K562 (cell line): ENCODE measurements around the gene SPEM3. TPM values are rescaled to one million over a fixed set of nuclear protein-coding genes. Genes with fewer than 3 reads are reported as not detected.

Source experiments
- CREB1 ChIP-seq, 2 experiments: sonication (generic) in 1 of 2; formaldehyde crosslinking in 1 of 2; IDR thresholded peaks; 2 replicates each; pipeline versions ENCODE4 v1.6.1 to v1.8.0; 2012 to 2022; ENCODE audit warnings: inconsistent platforms in 1 of 2, mild to moderate bottlenecking in 1 of 2, missing genetic modification reagents in 1 of 2, moderate library complexity in 1 of 2
- CREM ChIP-seq: IDR thresholded peaks from 2 replicates; pipeline ENCODE4 v1.6.1; 2014; ENCODE audit warnings: antibody characterized with exemption, low read depth
- EWSR1 ChIP-seq: fragments of 450-650 bp; IDR thresholded peaks from 2 replicates; pipeline ENCODE4 v1.6.1; 2018; ENCODE audit warnings: borderline replicate concordance, mild to moderate bottlenecking, low read depth, moderate library complexity; ENCODE audit not compliant: partially characterized antibody
- HMGN3 ChIP-seq: IDR thresholded peaks from 2 replicates; pipeline ENCODE4 v1.6.1; 2011; ENCODE audit warnings: borderline replicate concordance, low read depth, mild to moderate bottlenecking, mixed read lengths, low read length; ENCODE audit not compliant: insufficient read length; ENCODE audit errors: extremely low read depth
- L3MBTL2 ChIP-seq: fragments of 450-650 bp; IDR thresholded peaks from 2 replicates; pipeline ENCODE4 v1.6.1; 2016; ENCODE audit warnings: mild to moderate bottlenecking, moderate library complexity
- MAZ ChIP-seq, 2 experiments: fragments of 450-650 bp in 1 of 2; sonication (generic) in 1 of 2; formaldehyde crosslinking; IDR thresholded peaks in 1 of 2; conservative IDR thresholded peaks in 1 of 2; 2 replicates each; pipeline versions ENCODE4 v1.4.0 to v1.5.0; 2020; ENCODE audit warnings: mild to moderate bottlenecking in 1 of 2, missing genetic modification reagents in 1 of 2
- NR2C1 ChIP-seq, 2 experiments: fragments of 450-650 bp; IDR thresholded peaks; 2 replicates each; pipeline ENCODE4 v1.6.1; 2017; ENCODE audit warnings: mild to moderate bottlenecking in 2 of 2, antibody characterized with exemption in 1 of 2, inconsistent platforms in 1 of 2, missing compliant biosample characterization in 1 of 2, missing genetic modification characterization in 1 of 2
- NRF1 ChIP-seq, 2 experiments: fragments of 450-650 bp; IDR thresholded peaks in 1 of 2; conservative IDR thresholded peaks in 1 of 2; 2 replicates each; pipeline ENCODE4 v1.6.1; 2014; ENCODE audit warnings: mild to moderate bottlenecking in 2 of 2
- PRDM10 ChIP-seq: fragments of 450-650 bp; IDR thresholded peaks from 2 replicates; pipeline ENCODE4 v1.6.1; 2018; ENCODE audit not compliant: partially characterized antibody
- RBFOX2 ChIP-seq: fragments of 200-400 bp; formaldehyde crosslinking; IDR thresholded peaks from 2 replicates; pipeline ENCODE4 v1.6.1; 2017; ENCODE audit warnings: low read depth, mild to moderate bottlenecking, low read length, moderate library complexity
- RBM22 ChIP-seq: fragments of 200-400 bp; formaldehyde crosslinking; IDR thresholded peaks from 2 replicates; pipeline ENCODE4 v1.6.1; 2018; ENCODE audit warnings: low read length, low read depth; ENCODE audit not compliant: poor library complexity, severe bottlenecking
- SP1 ChIP-seq: sonication (generic); formaldehyde crosslinking; IDR thresholded peaks from 2 replicates; pipeline ENCODE4 v1.8.1; 2022; ENCODE audit warnings: mild to moderate bottlenecking, missing genetic modification reagents
- TBP ChIP-seq: optimal IDR thresholded peaks from 2 replicates; pipeline ENCODE3; 2011; ENCODE audit warnings: low read depth, low read length, improper control_type of control experiment
- TFAP4 ChIP-seq: sonication (generic); formaldehyde crosslinking; IDR thresholded peaks from 2 replicates; pipeline ENCODE4 v1.8.0; 2022; ENCODE audit warnings: missing genetic modification reagents, mild to moderate bottlenecking, moderate library complexity, borderline replicate concordance
- THRB ChIP-seq: fragments of 450-650 bp; formaldehyde crosslinking; conservative IDR thresholded peaks from 2 replicates; pipeline ENCODE4 v1.4.0; 2022; ENCODE audit warnings: mild to moderate bottlenecking, missing genetic modification characterization
- TRIM24 ChIP-seq, 2 experiments: fragments of 450-650 bp; IDR thresholded peaks; 2 replicates each; pipeline ENCODE4 v1.6.1; 2016
- TRIM28 ChIP-seq: fragments of 450-650 bp; IDR thresholded peaks from 2 replicates; pipeline ENCODE4 v1.6.1; 2017
- ZC3H8 ChIP-seq: fragments of 450-650 bp; IDR thresholded peaks from 2 replicates; pipeline ENCODE4 v1.6.1; 2017
- ZFP1 ChIP-seq: fragments of 450-650 bp; formaldehyde crosslinking; IDR thresholded peaks from 2 replicates; pipeline ENCODE4 v1.4.0; 2020; ENCODE audit warnings: mild to moderate bottlenecking, mixed read lengths
- ZNF184 ChIP-seq: sonication (generic); formaldehyde crosslinking; IDR thresholded peaks from 2 replicates; pipeline ENCODE4 v1.5.0; 2020; ENCODE audit warnings: missing genetic modification reagents
- polyA plus RNA-seq, 8 experiments: library from polyadenylated mRNA; depleted of rRNA in 4 of 8; stranded (reverse) in 5 of 8; unstranded in 3 of 8; fragments of >200 nt; fragmentation: Nextera tagmentation in 2 of 8; fragmentation: Illumina TruSeq in 1 of 8; extraction: Ambion mirVana in 2 of 8; extraction: Trizol in 1 of 8; gene quantifications; 2 replicates each; pipeline versions ENCODE4 v1.2.1 to v1.2.3, GENCODE V29; 2011 to 2014; ENCODE audit warnings: inconsistent platforms in 1 of 8, missing spikeins in 1 of 8
- total RNA-seq, 7 experiments: library from RNA; depleted of rRNA in 6 of 7; stranded (reverse); fragments of >200 nt in 6 of 7; fragmentation: Illumina TruSeq in 2 of 7; extraction: Trizol in 2 of 7; gene quantifications; 2 replicates each; pipeline versions ENCODE4 v1.2.1 to v1.2.3, GENCODE V29; 2011 to 2021; ENCODE audit warnings: low replicate concordance in 1 of 7

SPEM3 gene
- total and polyA plus RNA-seq, 9 of the 15 experiments (the other 6 are each of a cell fraction or from before 2014, with no cell fraction given) = not detected

- TF ChIP-seq THRB (no peak), NRF1 (conservative IDR thresholded peaks at IDR 0.05 in 1 of 2, IDR thresholded peaks at IDR 0.05 in 1 of 2) (peak; percentile 61 to 70), RBM22 (no peak), NR2C1 (IDR thresholded peaks at IDR 0.05) (peak; percentile 33; the same call in 1 of the 2 replicates), NR2C1 (tag; IDR thresholded peaks at IDR 0.05) (peak; percentile 44; the same call in 1 of the 2 replicates), EWSR1 (no peak), L3MBTL2 (0 out of 2 replicates have a peak, but pooled peaks have one; percentile 10), SP1 (CRISPR knock-in tag) (0 out of 2 replicates have a peak, but pooled peaks have one; percentile 32), TRIM28 (no peak), ZNF184 (CRISPR knock-in tag) (no peak), RBFOX2 (peak; percentile 67), MAZ (CRISPR knock-in tag; conservative IDR thresholded peaks at IDR 0.05 in 1 of 2, IDR thresholded peaks at IDR 0.05 in 1 of 2) (peak; percentile 19 to 31; a peak in 3 of 4 replicates), TFAP4 (CRISPR knock-in tag) (peak; percentile 54; the same call in 1 of the 2 replicates), ZFP1 (CRISPR knock-in tag) (no peak), TBP (peak; percentile 31), PRDM10 (peak; percentile 20), CREM (0 out of 2 replicates have a peak, but pooled peaks have one; percentile 11), CREB1 (IDR thresholded peaks at IDR 0.05) (no peak), CREB1 (CRISPR knock-in tag; IDR thresholded peaks at IDR 0.05) (0 out of 2 replicates have a peak, but pooled peaks have one; percentile 33), ZC3H8 (no peak), TRIM24 (IDR thresholded peaks at IDR 0.05) (no peak), HMGN3 (peak; percentile 35)
Observed at GRCh38 chr17:7444682-7445618, 16.3 kb downstream of the SPEM3 start, which contains the start of gene CHRNB1 (continued).
